KMS-11 (cell line): ENCODE data around the gene PDS5A.
"Not testable (repeated sequence)": the region's sequence is repeated elsewhere in the genome, so short reads cannot be mapped to it uniquely, and the experiment has no call there.

Experiments
- H2AFZ ChIP-seq: fragments of 200-600 bp; sonication (generic); 2 replicates; pipeline ENCODE4 v1.6.1; 2016; ENCODE audit warnings: antibody characterized with exemption, mixed run types, low read depth
- H3K27ac ChIP-seq: fragments of 200-600 bp; sonication (generic); 2 replicates; pipeline ENCODE4 v1.6.1; 2016; ENCODE audit warnings: mild to moderate bottlenecking, mixed run types
- H3K27me3 ChIP-seq: fragments of 200-600 bp; sonication (generic); 2 replicates; pipeline ENCODE4 v1.6.1; 2017; ENCODE audit warnings: mild to moderate bottlenecking, low read depth, mixed run types, moderate library complexity; ENCODE audit not compliant: insufficient read depth
- H3K36me3 ChIP-seq: fragments of 200-600 bp; sonication (generic); 2 replicates; pipeline ENCODE4 v1.6.1; 2017; ENCODE audit warnings: mild to moderate bottlenecking, mixed run types; ENCODE audit not compliant: insufficient read depth
- H3K4me1 ChIP-seq: fragments of 200-600 bp; sonication (generic); 2 replicates; pipeline ENCODE4 v1.6.1; 2016; ENCODE audit warnings: mild to moderate bottlenecking, low read depth, mixed run types; ENCODE audit not compliant: poor library complexity, severe bottlenecking
- H3K4me2 ChIP-seq: fragments of 200-600 bp; sonication (generic); 2 replicates; pipeline ENCODE4 v1.7.0; 2016; ENCODE audit warnings: mild to moderate bottlenecking, mixed run types
- H3K4me3 ChIP-seq: fragments of 200-600 bp; sonication (generic); IDR thresholded peaks from 2 replicates; pipeline ENCODE4 v1.6.1; 2017; ENCODE audit warnings: low read depth, low read length, mixed read lengths; ENCODE audit not compliant: insufficient read depth
- H3K79me2 ChIP-seq: fragments of 200-600 bp; sonication (generic); 2 replicates; pipeline ENCODE4 v1.6.1; 2016; ENCODE audit warnings: low read depth, mixed run types; ENCODE audit not compliant: insufficient read depth
- H3K9ac ChIP-seq: fragments of 200-600 bp; sonication (generic); 2 replicates; pipeline ENCODE4 v1.6.1; 2016; ENCODE audit warnings: mild to moderate bottlenecking, mixed run types
- H4K20me1 ChIP-seq: fragments of 200-600 bp; sonication (generic); 2 replicates; pipeline ENCODE4 v1.6.1; 2016; ENCODE audit warnings: mild to moderate bottlenecking, mixed run types; ENCODE audit not compliant: insufficient read depth
- CTCF ChIP-seq: fragments of 200-600 bp; sonication (generic); conservative IDR thresholded peaks from 2 replicates; pipeline ENCODE4 v1.6.1; 2017; ENCODE audit warnings: low read depth, mild to moderate bottlenecking, antibody characterized with exemption, low read length, moderate library complexity, mixed read lengths

The PDS5A gene

GRCh38 chr4:39850727-39851126 is 127.0 kb downstream of the PDS5A start:
- Histone ChIP-seq H4K20me1 (no peaks in the 10 kb centered on the region), H3K36me3 (no peaks in the 10 kb centered on the region), H3K4me1 (no peaks in the 10 kb centered on the region), H3K27me3 (no peaks in the 10 kb centered on the region), H2AFZ (no peak overlapping the region), H3K4me2 (no peak overlapping the region), H3K79me2 (no peaks in the 10 kb centered on the region), H3K27ac (no peak overlapping the region), H3K4me3 (no peak overlapping the region), H3K9ac (no peak overlapping the region)
- no peak for TF ChIP-seq CTCF

- H3K79me2 ChIP-seq = no peaks in the 10 kb centered on the region
- H3K4me1 ChIP-seq = no peaks in the 10 kb centered on the region
- TF ChIP-seq CTCF = no peak
- no peak overlapping the region for H3K27ac ChIP-seq
- H3K4me3 ChIP-seq = no peak overlapping the region
- no peaks in the 10 kb centered on the region for H3K36me3 ChIP-seq
- H4K20me1 ChIP-seq = no peaks in the 10 kb centered on the region
- no peaks in the 10 kb centered on the region for H3K27me3 ChIP-seq
- no peak overlapping the region for H2AFZ ChIP-seq
- no peak overlapping the region for H3K9ac ChIP-seq
- H3K4me2 ChIP-seq = no peak overlapping the region
Observed at GRCh38 chr4:39846705-39847104, 131.0 kb downstream of the PDS5A start.

GRCh38 chr4:39846120-39846519 is 131.6 kb downstream of the PDS5A start:
- Histone ChIP-seq H3K9ac (no peak overlapping the region), H3K4me1 (no peaks in the 10 kb centered on the region), H3K79me2 (no peaks in the 10 kb centered on the region), H3K4me3 (no peak overlapping the region), H3K27ac (no peak overlapping the region), H2AFZ (no peak overlapping the region), H3K36me3 (no peaks in the 10 kb centered on the region), H3K27me3 (no peaks in the 10 kb centered on the region), H4K20me1 (no peaks in the 10 kb centered on the region), H3K4me2 (no peak overlapping the region)
- no peak for TF ChIP-seq CTCF

GRCh38 chr4:39841894-39842293 is 135.8 kb downstream of the PDS5A start:
- Histone ChIP-seq H3K4me1 (no peaks in the 10 kb centered on the region), H3K79me2 (no peaks in the 10 kb centered on the region), H3K4me2 (no peak overlapping the region), H2AFZ (no peak overlapping the region), H3K36me3 (no peaks in the 10 kb centered on the region), H3K27ac (no peak overlapping the region), H3K9ac (no peak overlapping the region), H4K20me1 (no peaks in the 10 kb centered on the region), H3K27me3 (no peaks in the 10 kb centered on the region), H3K4me3 (no peak overlapping the region)
- TF ChIP-seq CTCF = no peak

- H3K27ac ChIP-seq, H3K4me3 ChIP-seq, H3K36me3 ChIP-seq: not testable (repeated sequence)
Observed at GRCh38 chr4:39840516-39840915, 137.2 kb downstream of the PDS5A start.

More at GRCh38 chr4:39840516-39840915, 137.2 kb downstream of the PDS5A start:
- H3K4me2 ChIP-seq, H3K27me3 ChIP-seq, H4K20me1 ChIP-seq, H3K79me2 ChIP-seq, H2AFZ ChIP-seq, H3K9ac ChIP-seq, H3K4me1 ChIP-seq: not testable (repeated sequence)
